Inflammatory macrophage treated with lipopolysaccharide for 4 hours (primary cell): ENCODE data around the gene LAG3.
"Not testable (repeated sequence)": the region's sequence is repeated elsewhere in the genome, so short reads cannot be mapped to it uniquely, and the experiment has no call there.

ENCODE experiments used
- DNase-seq: peaks from one replicate; pipeline ENCODE4 v3.0.0-alpha.2; 2020

The LAG3 gene

GRCh38 chr12:6772331-6772695 lies at the start of gene LAG3:
TSS of gene LAG3 (plus strand) at chr12:6772520. CDS start at chr12:6772853, 333 bp downstream.
- DNase-seq: peak; percentile 27

GRCh38 chr12:6722863-6723262 lies 49.5 kb upstream of the LAG3 start:
- peak; percentile 17 for DNase-seq

GRCh38 chr12:6723607-6724408 lies 48.5 kb upstream of the LAG3 start, which contains the start of gene COPS7A:
TSS of gene COPS7A (plus strand) at chr12:6724046. CDS start at chr12:6724657, 611 bp downstream.
- DNase-seq: peak; percentile 99

- DNase-seq: peak; percentile 69
These were observed 47.9 kb upstream of the LAG3 start for GRCh38 chr12:6724409-6724797.

GRCh38 chr12:6725350-6725749 lies 47.0 kb upstream of the LAG3 start:
- no peak for DNase-seq

GRCh38 chr12:6729186-6729585 lies 43.1 kb upstream of the LAG3 start:
- DNase-seq: no peak

DNA sequence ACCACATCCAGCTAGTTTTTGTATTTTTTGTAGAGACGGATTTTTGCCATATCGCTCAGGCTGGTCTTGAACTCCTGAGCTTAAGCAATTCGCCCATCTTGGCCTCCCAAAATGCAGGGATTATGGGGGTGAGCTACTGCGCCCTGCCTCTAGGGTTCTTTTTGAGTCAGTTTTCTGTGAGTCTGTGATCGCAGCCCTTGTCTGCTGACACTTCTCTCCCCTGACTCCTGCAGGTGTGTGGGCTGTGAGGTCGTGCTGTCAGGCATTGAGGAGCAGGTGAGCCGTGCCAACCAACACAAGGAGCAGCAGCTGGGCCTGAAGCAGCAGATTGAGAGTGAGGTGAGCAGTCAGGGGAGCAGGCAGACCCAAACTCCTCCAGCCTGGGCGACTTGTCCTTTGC lies 42.2 kb upstream of the LAG3 start:
- no peak for DNase-seq

- no peak for DNase-seq
These were observed 37.6 kb upstream of the LAG3 start for GRCh38 chr12:6734506-6735387.

DNA sequence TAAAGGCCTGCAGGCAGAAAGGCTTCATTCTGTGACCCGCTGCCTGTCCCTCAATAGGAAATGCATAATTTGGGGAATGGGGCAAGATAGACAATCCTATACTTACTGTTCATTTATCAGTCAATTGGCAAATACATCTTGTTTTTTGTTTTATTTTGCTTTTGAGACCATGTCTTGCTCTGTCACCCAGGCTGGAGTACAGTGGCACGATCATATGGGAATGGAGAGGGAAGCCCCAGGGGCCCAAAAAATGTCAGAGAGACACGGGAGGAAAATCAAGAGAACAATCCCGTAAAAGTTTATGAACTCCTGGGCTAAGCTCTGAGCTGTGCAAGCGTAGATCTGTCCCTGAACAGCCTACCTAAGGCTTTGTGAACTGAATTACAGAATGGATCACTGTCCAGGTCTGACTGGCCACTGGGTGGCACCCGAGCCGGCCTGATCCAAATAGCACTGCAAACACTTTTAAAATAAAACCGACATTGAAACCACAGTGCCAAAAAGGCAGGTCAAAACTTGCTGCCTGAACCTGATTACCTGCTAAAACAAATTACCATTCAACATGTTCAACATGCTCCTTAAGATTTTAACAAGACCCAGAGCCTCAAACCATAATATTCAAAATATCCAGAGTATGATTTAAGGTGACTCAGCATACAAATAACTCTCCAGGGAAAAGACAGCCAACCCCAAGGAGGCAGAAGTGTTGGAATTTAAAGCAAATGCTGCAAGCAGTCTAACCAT lies 36.7 kb upstream of the LAG3 start:
- DNase-seq: peak; percentile 63

DNA sequence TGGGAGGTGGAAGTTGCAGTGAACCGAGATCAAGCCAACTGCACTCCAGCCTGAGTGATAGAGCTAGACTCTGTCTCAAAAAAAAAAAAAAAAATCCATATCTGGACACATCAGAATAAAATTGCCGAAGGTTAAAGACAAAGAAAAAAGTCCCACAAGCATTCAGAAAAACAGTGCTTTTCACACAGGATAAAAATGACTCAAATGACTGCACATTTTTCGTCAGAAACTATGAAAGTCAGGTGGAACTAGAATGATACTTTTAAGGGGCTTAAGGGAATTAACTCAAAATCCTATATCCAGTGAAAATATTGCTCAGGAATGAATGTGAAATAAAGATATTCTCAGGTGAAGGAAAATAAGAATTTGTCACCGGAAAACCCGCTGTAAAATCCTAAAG lies 35.6 kb upstream of the LAG3 start:
- no peak for DNase-seq

DNA sequence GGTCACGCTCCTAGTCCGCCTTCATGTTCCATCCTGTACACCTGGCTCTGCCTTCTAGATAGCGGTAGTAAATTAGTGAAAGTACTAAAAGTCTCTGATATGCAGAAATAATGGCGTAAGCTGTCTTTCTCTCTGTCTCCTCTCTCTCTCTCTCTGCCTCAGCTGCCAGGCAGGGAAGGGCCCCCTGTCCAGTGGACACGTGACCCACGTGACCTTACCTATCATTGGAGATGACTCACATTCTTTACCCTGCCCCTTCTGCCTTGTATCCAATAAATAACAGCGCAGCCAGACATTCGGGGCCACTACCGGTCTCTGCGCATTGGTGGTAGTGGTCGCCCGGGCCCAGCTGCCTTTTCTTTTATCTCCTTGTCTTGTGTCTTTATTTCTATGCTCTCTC lies 30.2 kb upstream of the LAG3 start:
- not testable (repeated sequence) for DNase-seq

- DNase-seq: peak; percentile 72
These were observed 29.5 kb upstream of the LAG3 start for GRCh38 chr12:6742834-6743233.

GRCh38 chr12:6743300-6743699 lies 29.0 kb upstream of the LAG3 start:
- DNase-seq: peak; percentile 77

DNA sequence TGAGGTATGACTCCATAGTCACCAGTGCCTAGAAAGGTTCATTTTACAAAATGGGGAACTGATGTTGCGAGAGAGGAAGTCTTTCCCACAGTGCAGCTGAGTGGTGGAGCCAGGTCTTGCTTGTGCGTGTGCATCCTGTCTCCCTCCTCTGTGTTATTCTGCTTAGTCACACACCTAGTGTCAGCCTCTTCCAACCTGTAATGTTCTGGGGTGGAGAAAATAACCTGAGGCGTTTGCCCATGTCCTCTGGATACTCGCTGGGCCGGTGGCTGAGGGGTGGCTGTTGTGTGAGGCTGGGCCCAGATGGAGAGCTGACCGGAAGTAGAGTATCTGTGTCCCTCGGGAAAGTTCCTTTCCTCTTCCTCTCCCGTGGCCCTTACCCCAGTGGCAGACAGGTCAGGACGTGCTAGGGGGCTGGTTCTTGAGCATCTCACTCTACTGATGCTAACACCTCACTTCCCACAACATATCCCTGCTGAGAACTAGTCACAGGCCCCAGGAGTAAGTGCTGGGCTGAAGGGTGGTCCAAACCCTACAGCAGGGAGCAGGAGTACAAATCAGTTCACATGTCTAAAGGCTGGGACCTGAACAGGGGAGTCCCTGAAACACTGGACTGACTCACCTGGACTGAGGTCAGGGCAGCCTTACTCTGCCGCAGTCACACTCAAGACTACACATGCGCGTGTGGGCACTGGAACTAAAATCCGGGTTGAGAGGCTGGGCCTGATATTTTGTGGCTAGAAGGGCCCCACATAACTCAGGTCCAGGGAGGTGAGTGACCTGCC lies 26.4 kb upstream of the LAG3 start:
- peak; percentile 93 for DNase-seq

DNA sequence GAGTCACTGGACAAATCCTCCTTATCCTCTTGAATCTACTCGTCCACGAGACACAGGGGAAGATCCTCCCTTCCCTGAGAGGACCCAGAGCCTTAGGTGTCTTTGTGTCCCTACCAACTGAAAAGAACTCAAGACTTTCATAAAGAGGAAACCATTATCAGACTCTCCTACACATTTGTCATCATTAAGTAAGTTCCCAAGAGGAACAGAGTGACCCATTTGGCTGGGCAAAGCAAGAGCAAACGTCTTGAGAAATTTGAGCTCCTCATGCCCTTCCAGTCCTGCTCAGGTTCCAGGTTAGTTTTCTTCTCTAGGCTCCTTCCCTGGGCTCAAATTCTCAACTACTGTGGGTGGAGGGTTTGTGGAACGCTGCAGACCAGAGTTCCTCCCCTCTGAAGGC lies 25.1 kb upstream of the LAG3 start:
- DNase-seq: peak; percentile 71

- DNase-seq: no peak
These were observed 23.6 kb upstream of the LAG3 start for GRCh38 chr12:6748761-6749160.

- no peak for DNase-seq
These were observed 21.8 kb upstream of the LAG3 start for GRCh38 chr12:6750506-6750905.

GRCh38 chr12:6751767-6752166 lies 20.6 kb upstream of the LAG3 start:
- DNase-seq: no peak

DNA sequence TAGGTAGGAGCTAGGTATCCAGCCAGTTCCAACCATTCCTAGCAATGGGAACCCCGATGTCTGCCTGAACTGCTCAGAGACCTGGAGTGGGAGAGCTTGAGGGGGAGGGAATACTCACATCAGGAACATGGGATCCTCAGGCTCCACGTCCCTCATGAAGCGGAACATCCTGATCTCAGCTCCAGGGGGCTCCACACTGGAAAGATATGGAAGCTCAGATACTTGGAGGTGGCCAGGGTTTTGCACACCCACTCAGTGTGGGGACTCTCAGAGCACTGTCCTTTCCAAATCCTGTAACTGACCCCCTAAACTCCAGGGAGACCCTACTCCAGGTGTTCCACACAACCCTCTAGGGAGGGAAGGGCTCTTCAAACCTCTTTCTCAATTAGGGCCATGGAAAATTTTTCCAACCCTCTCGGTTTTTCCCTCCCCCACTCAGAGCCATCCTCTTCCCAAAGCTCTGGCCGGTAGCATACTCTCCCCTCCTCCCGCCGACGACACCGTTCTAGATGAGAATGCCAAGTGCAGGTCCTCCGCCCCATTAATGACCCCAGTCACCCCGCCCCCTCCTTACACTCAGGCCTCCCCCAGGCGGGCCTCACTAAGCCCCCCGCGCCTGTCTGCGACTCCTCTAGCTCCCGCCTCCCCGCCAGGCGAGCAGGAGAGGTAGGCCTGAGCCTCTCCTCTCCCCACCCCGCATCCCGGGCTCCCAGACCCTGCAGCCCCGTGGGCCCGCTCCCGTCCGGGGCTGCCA lies 20.0 kb upstream of the LAG3 start:
- DNase-seq: no peak

DNA sequence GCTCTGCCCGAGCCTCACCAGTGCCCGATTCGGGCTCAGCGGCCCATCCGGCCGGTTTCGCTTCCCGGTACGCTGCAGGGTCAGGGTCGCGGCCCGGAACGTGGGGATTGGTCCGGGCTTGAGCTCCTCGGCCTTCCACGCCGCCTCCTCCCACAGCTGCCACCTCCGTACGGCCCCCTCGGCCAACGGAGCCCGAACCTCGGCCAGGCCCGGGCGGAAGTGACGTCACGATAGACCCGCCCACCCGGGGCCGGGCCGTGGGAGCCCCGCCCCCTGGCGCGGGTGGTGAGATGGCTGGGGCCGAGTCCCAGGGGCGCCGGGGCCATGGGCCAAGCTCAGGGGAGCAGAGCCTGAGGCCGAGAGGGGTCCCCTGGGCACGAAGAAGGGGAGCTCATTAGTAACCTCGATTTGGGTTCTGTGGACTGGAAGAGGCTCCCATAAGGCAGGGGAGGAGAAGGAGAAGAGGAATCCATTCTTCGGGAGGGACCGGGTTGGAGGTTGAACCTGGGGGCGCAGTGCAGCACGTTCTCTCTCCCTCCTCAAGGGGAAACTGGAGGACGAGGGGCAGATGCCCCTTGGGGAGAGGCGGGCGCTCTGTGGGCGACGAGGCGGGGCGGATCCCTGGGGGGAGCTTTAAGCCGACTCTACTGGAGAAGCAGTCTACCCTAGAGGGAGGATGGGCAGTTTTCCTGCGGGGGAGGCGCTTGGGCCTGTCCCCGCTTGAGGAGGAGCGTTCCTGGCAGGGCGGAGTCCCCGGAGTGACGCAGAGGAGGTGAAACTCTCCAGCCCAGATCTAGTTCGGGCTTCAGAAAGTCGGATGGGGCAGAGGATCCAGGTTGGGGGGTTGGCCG lies 19.2 kb upstream of the LAG3 start, which contains the start of gene MLF2:
TSS of gene MLF2 (minus strand) at position 221 of the 851 bp plus-strand sequence. CDS start 807 bp downstream, outside the sequence.
- DNase-seq: peak; percentile 99
